Body of pancreas (tissue), 4 donors: ENCODE data around the gene TCFL5.

ENCODE experiments used
- CTCF ChIP-seq, 7 experiments: fragments of 450-650 bp in 4 of 7; fragments of 200-600 bp in 3 of 7; sonication (generic) in 3 of 7; IDR thresholded peaks; one replicate each; pipeline ENCODE4 v1.5.1; 2016 to 2019; ENCODE audit warnings: antibody characterized with exemption in 7 of 7
- POLR2A ChIP-seq, 3 donors: fragments of 450-650 bp; IDR thresholded peaks; one replicate each; pipeline ENCODE4 v1.6.1; 2016; ENCODE audit warnings: antibody characterized with exemption in 3 of 3, mild to moderate bottlenecking in 2 of 3

GRCh38 chr20:62812181-62812906 is 49.3 kb downstream of the TCFL5 start:
- no peak for TF ChIP-seq CTCF (IDR thresholded peaks at IDR 0.05)
- no peak for TF ChIP-seq POLR2A (IDR thresholded peaks at IDR 0.05)
